Neural progenitor cell (in vitro differentiated cells): Measurements from ENCODE around the gene NGF.

ENCODE experiments used
- EZH2 ChIP-seq: fragments of 200-600 bp; sonication (generic); IDR thresholded peaks from 2 replicates; pipeline ENCODE4 v1.6.1; 2017; ENCODE audit warnings: antibody characterized with exemption, mild to moderate bottlenecking, moderate library complexity
- EZH2phosphoT487 ChIP-seq: fragments of 200-600 bp; sonication (generic); IDR thresholded peaks from 2 replicates; pipeline ENCODE4 v1.6.1; 2017; ENCODE audit warnings: antibody characterized with exemption
- TF ChIP-seq, protein P1 (sequence below): fragments of 200-600 bp; sonication (generic); IDR thresholded peaks from 2 replicates; pipeline ENCODE4 v1.5.1; 2017; ENCODE audit warnings: antibody characterized with exemption, mild to moderate bottlenecking

DNA sequence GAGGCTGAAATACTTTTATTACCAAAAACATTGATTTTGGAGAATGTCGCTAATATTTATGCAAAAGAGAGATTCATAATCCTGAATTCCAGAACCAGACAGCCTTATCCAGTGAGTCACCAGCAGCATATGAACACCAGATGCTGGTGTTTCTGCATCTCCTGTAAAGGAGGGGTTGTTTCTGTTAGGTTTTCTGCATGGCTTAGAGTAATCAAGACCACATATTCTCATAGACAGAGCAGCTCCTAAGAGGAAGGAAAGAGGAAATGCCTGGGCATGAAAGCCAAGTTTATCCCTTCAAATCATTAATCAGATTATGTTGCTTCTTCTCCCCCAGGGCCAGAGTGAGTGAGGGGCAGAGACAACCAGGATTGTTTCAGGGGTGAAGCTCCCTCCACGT lies 86.2 kb downstream of the NGF start:
- TF ChIP-seq, protein P1, sequence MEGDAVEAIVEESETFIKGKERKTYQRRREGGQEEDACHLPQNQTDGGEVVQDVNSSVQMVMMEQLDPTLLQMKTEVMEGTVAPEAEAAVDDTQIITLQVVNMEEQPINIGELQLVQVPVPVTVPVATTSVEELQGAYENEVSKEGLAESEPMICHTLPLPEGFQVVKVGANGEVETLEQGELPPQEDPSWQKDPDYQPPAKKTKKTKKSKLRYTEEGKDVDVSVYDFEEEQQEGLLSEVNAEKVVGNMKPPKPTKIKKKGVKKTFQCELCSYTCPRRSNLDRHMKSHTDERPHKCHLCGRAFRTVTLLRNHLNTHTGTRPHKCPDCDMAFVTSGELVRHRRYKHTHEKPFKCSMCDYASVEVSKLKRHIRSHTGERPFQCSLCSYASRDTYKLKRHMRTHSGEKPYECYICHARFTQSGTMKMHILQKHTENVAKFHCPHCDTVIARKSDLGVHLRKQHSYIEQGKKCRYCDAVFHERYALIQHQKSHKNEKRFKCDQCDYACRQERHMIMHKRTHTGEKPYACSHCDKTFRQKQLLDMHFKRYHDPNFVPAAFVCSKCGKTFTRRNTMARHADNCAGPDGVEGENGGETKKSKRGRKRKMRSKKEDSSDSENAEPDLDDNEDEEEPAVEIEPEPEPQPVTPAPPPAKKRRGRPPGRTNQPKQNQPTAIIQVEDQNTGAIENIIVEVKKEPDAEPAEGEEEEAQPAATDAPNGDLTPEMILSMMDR: no peak
- TF ChIP-seq EZH2: no peak
- no peak for TF ChIP-seq EZH2phosphoT487
